OCI-LY7 (cell line): Measurements from ENCODE around the gene IL37. TPM values are rescaled to one million over a fixed set of nuclear protein-coding genes. Genes with fewer than 3 reads are reported as not detected.

ENCODE experiments used
- BruUV-seq: library from RNA; stranded (reverse); fragments of 400-500 nt; replicated peaks from 2 replicates; lab custom pipeline; 2021; lab: Mats Ljungman, UMichigan
- CTCF ChIA-PET: fragments of 300-600 bp; sonication (Branson Sonifier 250); formaldehyde crosslinking; loops from one replicate; lab custom pipeline; 2022; ENCODE audit warnings: antibody characterized with exemption; ENCODE audit not compliant: unreplicated experiment; lab: Charles Lee
- POLR2A ChIA-PET: fragments of 300-600 bp; sonication (Branson Sonifier 250); formaldehyde crosslinking; loops from one replicate; lab custom pipeline; 2022; ENCODE audit warnings: antibody characterized with exemption; lab: Charles Lee
- DNase-seq: peaks from one replicate; pipeline ENCODE4 v3.0.0-alpha.2; 2015; ENCODE audit warnings: low spot score
- H2AFZ ChIP-seq: fragments of 200-600 bp; sonication (generic), shearing (Covaris generic); 2 replicates; pipeline ENCODE4 v1.6.1; 2014; ENCODE audit warnings: mild to moderate bottlenecking, antibody characterized with exemption, low read length, moderate library complexity
- H3K27ac ChIP-seq: fragments of 200-600 bp; sonication (generic); 2 replicates; pipeline ENCODE4 v1.5.1; 2014; ENCODE audit warnings: mixed run types, low read depth, mild to moderate bottlenecking, moderate library complexity, low read length, inconsistent platforms; ENCODE audit not compliant: poor library complexity, severe bottlenecking
- H3K36me3 ChIP-seq: fragments of 200-600 bp; sonication (generic); 2 replicates; pipeline ENCODE4 v1.6.1; 2014; ENCODE audit warnings: mild to moderate bottlenecking, antibody characterized with exemption, low read length, moderate library complexity, mixed read lengths; ENCODE audit not compliant: insufficient read depth
- H3K4me1 ChIP-seq: fragments of 200-600 bp; sonication (generic); 2 replicates; pipeline ENCODE4 v1.5.1; 2014; ENCODE audit warnings: mild to moderate bottlenecking, low read length; ENCODE audit not compliant: insufficient read depth, poor library complexity, severe bottlenecking
- H3K4me2 ChIP-seq: fragments of 200-600 bp; sonication (generic); 2 replicates; pipeline ENCODE4 v1.6.1; 2014; ENCODE audit warnings: mild to moderate bottlenecking, low read length
- H3K4me3 ChIP-seq: fragments of 200-600 bp; sonication (generic); 2 replicates; pipeline ENCODE4 v1.5.1; 2014; ENCODE audit warnings: mild to moderate bottlenecking, low read depth, low read length; ENCODE audit not compliant: poor library complexity, severe bottlenecking
- H3K79me2 ChIP-seq: fragments of 200-600 bp; sonication (generic); 2 replicates; pipeline ENCODE4 v1.6.1; 2016; ENCODE audit warnings: low read depth, mild to moderate bottlenecking, low read length, moderate library complexity, mixed read lengths; ENCODE audit not compliant: insufficient read depth
- H3K9me2 ChIP-seq: fragments of 200-600 bp; sonication (generic); 2 replicates; pipeline ENCODE4 v1.6.1; 2016; ENCODE audit warnings: mild to moderate bottlenecking, low read length, mixed read lengths; ENCODE audit not compliant: insufficient read depth
- H3K9me3 ChIP-seq: fragments of 200-600 bp; sonication (generic); 2 replicates; pipeline ENCODE4 v1.6.1; 2014; ENCODE audit warnings: mild to moderate bottlenecking, mixed run types, low read length, mixed read lengths
- H4K20me1 ChIP-seq: fragments of 200-600 bp; sonication (generic); 2 replicates; pipeline ENCODE4 v1.6.1; 2014; ENCODE audit warnings: mild to moderate bottlenecking, antibody characterized with exemption, low read length, moderate library complexity, mixed read lengths; ENCODE audit not compliant: insufficient read depth
- CTCF ChIP-seq: fragments of 200-600 bp; sonication (generic); conservative IDR thresholded peaks from 2 replicates; pipeline ENCODE4 v1.5.1; 2014; ENCODE audit warnings: mild to moderate bottlenecking, antibody characterized with exemption, low read length, moderate library complexity, mixed read lengths
- EZH2phosphoT487 ChIP-seq: fragments of 200-600 bp; sonication (generic); IDR thresholded peaks from 2 replicates; pipeline ENCODE4 v1.6.1; 2018; ENCODE audit warnings: low read depth, borderline replicate concordance, mild to moderate bottlenecking, mixed run types, antibody characterized with exemption, low read length, moderate library complexity, mixed read lengths
- intact Hi-C: fragments of 100-400 bp; cut with micrococcal nuclease; formaldehyde crosslinking; loops from one replicate; pipeline ENCODE4 v1.10.0; 2022; ENCODE audit not compliant: unreplicated experiment
- total RNA-seq, 2 experiments: library from RNA; depleted of rRNA in 1 of 2; stranded (reverse); fragments of >200 nt in 1 of 2; shearing (Covaris generic) in 1 of 2; gene quantifications; 2 replicates each; pipeline ENCODE4 v1.2.3, GENCODE V29; 2014 to 2022

IL37 gene
- total RNA-seq, 2 experiments from 2014 or later, result not detected

- H3K9me3 ChIP-seq, result 0 out of 2 replicates have a peak, but pooled peaks cover 7% of the 10 kb centered on the region
- no peaks in the 10 kb centered on the region for H4K20me1 ChIP-seq
- ChIA-PET POLR2A (interaction anchor here (0.6 to 1.1 kb wide), 5 partner anchors 26 to 207 kb away, joined by 3 to 5 read pairs (median 3); no protein-coding TSS in a partner anchor), CTCF (interaction anchor here (0.6 to 1.1 kb wide), 3 partner anchors 9 to 56 kb away, joined by 3 to 6 read pairs (median 3); no protein-coding TSS in a partner anchor)
- no peak overlapping the region for H3K4me2 ChIP-seq
- H3K9me2 ChIP-seq, result no peaks in the 10 kb centered on the region
- no peak for DNase-seq
- no peaks in the 10 kb centered on the region for H3K36me3 ChIP-seq
- no peak overlapping the region for H3K27ac ChIP-seq
- H3K4me1 ChIP-seq, result no peaks in the 10 kb centered on the region
- no TSS peak for BruUV-seq
- H3K4me3 ChIP-seq, result no peak overlapping the region
- TF ChIP-seq EZH2phosphoT487, result no peak
- TF ChIP-seq CTCF, result no peak
- H3K79me2 ChIP-seq, result no peaks in the 10 kb centered on the region
- intact Hi-C loops, result loop anchor here (2.0 kb wide), 1 partner anchor 192 kb away; no protein-coding TSS in a partner anchor
- no peak overlapping the region for H2AFZ ChIP-seq
Observed at GRCh38 chr2:112940859-112941625, 30.1 kb downstream of the IL37 start.

- TF ChIP-seq EZH2phosphoT487, result no peak
- TF ChIP-seq CTCF, result peak; percentile 85
- POLR2A ChIA-PET, result interaction anchor here (0.6 kb wide), 1 partner anchor 36 kb away, joined by 3 read pairs; no protein-coding TSS in a partner anchor
Observed at GRCh38 chr2:112941753-112942653, 31.0 kb downstream of the IL37 start.

More at GRCh38 chr2:112941753-112942653, 31.0 kb downstream of the IL37 start:
- Histone ChIP-seq H3K4me3 (no peak overlapping the region), H2AFZ (no peak overlapping the region), H3K79me2 (no peaks in the 10 kb centered on the region), H3K9me3 (0 out of 2 replicates have a peak, but pooled peaks cover 7% of the 10 kb centered on the region), H3K36me3 (no peaks in the 10 kb centered on the region), H4K20me1 (no peaks in the 10 kb centered on the region), H3K4me2 (no peak overlapping the region), H3K4me1 (no peaks in the 10 kb centered on the region), H3K27ac (no peak overlapping the region), H3K9me2 (no peaks in the 10 kb centered on the region)
- BruUV-seq, result no TSS peak
- intact Hi-C loops, result loop anchor here (2.0 kb wide), 1 partner anchor 193 kb away; no protein-coding TSS in a partner anchor
- peak; percentile 68 for DNase-seq
- CTCF ChIA-PET, result interaction anchor here (1.1 kb wide), 2 partner anchors 10 to 13 kb away, joined by 3 to 6 read pairs; no protein-coding TSS in a partner anchor
